ENCODE results near the gene ADAMTS10. TPM values are rescaled to one million over a fixed set of nuclear protein-coding genes. Genes with fewer than 3 reads are reported as not detected.
"Not testable (repeated sequence)": the region's sequence is repeated elsewhere in the genome, so short reads cannot be mapped to it uniquely, and the experiment has no call there.

Gene ADAMTS10
- total and polyA plus RNA-seq, 2 of the 13 experiments (the other 11 are each of a cell fraction or from before 2014, with no cell fraction given): 0.49 to 1.7 TPM

- DNase-seq (ENCODE audit: low spot score): peak; percentile 50
- H3K79me2 ChIP-seq (ENCODE audit: insufficient read depth, low read length); in situ Hi-C loops (cut with HindIII; ENCODE audit: extremely low pct_ligation_motif_present, low pct_unique_long_range_greater_than_20kb); BruUV-seq (replicated peaks); H3K4me1 ChIP-seq (ENCODE audit: insufficient read depth, low read length); H3K36me3 ChIP-seq (replicated peaks in 1 of 2; ENCODE audit: control insufficient read depth in 1 of 2, insufficient read depth in 2 of 2, low read length in 2 of 2); H3K4me3 ChIP-seq (replicated peaks in 1 of 3; ENCODE audit: insufficient read depth in 1 of 3, low read depth in 2 of 3, low read length in 3 of 3); H3K27me3 ChIP-seq (ENCODE audit: control insufficient read depth in 1 of 2, insufficient read depth in 2 of 2, low read length in 2 of 2); H3K9ac ChIP-seq (ENCODE audit: insufficient read depth, low read depth, low read length); H3K27ac ChIP-seq (ENCODE audit: extremely low read length, insufficient read depth, low read length); H3K4me2 ChIP-seq (ENCODE audit: low read depth, low read length); H3K9me3 ChIP-seq (ENCODE audit: low read length); intact Hi-C loops (cut with micrococcal nuclease; ENCODE audit: unreplicated experiment); H2AFZ ChIP-seq (ENCODE audit: low read length); H4K20me1 ChIP-seq (ENCODE audit: insufficient read depth, low read length); FAIRE-seq: not testable (repeated sequence)
- POLR2A ChIA-PET: interaction anchor here (1.0 kb wide), 1 partner anchor 17 kb away, joined by 3 read pairs; no protein-coding TSS in a partner anchor
- ATAC-seq: peak; percentile 69
- peak; percentile 46; the same call in 1 of the 2 replicates for TF ChIP-seq RAD21 (CRISPR knock-in tag; IDR thresholded peaks at IDR 0.05)
- 0 out of 2 replicates have a peak, but pooled peaks have one; percentile 42 for TF ChIP-seq ZMYM3 (CRISPR knock-in tag; IDR thresholded peaks at IDR 0.05)
- 0 out of 2 replicates have a peak, but pooled peaks have one; percentile 17 for TF ChIP-seq ZNF460 (CRISPR knock-in tag; IDR thresholded peaks at IDR 0.05; ENCODE audit: borderline replicate concordance)
- peak; percentile 46 for TF ChIP-seq SMC3 (IDR thresholded peaks at IDR 0.05; ENCODE audit: low read length)
- TF ChIP-seq, protein P1, sequence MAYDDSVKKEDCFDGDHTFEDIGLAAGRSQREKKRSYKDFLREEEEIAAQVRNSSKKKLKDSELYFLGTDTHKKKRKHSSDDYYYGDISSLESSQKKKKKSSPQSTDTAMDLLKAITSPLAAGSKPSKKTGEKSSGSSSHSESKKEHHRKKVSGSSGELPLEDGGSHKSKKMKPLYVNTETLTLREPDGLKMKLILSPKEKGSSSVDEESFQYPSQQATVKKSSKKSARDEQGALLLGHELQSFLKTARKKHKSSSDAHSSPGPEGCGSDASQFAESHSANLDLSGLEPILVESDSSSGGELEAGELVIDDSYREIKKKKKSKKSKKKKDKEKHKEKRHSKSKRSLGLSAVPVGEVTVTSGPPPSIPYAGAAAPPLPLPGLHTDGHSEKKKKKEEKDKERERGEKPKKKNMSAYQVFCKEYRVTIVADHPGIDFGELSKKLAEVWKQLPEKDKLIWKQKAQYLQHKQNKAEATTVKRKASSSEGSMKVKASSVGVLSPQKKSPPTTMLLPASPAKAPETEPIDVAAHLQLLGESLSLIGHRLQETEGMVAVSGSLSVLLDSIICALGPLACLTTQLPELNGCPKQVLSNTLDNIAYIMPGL (CRISPR knock-in tag; IDR thresholded peaks at IDR 0.05; ENCODE audit: borderline replicate concordance in 1 of 2, low read depth in 1 of 2): 0 out of 4 replicates have a peak, but pooled peaks of 1 of the 2 experiments have one; percentile 26
- TF ChIP-seq ZNF362 (CRISPR knock-in tag; IDR thresholded peaks at IDR 0.05; ENCODE audit: borderline replicate concordance): peak; percentile 76
- 0 out of 2 replicates have a peak, but pooled peaks have one; percentile 41 for TF ChIP-seq ZMYM2 (CRISPR knock-in tag; IDR thresholded peaks at IDR 0.05)
- TF ChIP-seq, protein P2, sequence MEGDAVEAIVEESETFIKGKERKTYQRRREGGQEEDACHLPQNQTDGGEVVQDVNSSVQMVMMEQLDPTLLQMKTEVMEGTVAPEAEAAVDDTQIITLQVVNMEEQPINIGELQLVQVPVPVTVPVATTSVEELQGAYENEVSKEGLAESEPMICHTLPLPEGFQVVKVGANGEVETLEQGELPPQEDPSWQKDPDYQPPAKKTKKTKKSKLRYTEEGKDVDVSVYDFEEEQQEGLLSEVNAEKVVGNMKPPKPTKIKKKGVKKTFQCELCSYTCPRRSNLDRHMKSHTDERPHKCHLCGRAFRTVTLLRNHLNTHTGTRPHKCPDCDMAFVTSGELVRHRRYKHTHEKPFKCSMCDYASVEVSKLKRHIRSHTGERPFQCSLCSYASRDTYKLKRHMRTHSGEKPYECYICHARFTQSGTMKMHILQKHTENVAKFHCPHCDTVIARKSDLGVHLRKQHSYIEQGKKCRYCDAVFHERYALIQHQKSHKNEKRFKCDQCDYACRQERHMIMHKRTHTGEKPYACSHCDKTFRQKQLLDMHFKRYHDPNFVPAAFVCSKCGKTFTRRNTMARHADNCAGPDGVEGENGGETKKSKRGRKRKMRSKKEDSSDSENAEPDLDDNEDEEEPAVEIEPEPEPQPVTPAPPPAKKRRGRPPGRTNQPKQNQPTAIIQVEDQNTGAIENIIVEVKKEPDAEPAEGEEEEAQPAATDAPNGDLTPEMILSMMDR (CRISPR knock-in tag; IDR thresholded peaks at IDR 0.05): peak; percentile 64
- TF ChIP-seq, protein P3, sequence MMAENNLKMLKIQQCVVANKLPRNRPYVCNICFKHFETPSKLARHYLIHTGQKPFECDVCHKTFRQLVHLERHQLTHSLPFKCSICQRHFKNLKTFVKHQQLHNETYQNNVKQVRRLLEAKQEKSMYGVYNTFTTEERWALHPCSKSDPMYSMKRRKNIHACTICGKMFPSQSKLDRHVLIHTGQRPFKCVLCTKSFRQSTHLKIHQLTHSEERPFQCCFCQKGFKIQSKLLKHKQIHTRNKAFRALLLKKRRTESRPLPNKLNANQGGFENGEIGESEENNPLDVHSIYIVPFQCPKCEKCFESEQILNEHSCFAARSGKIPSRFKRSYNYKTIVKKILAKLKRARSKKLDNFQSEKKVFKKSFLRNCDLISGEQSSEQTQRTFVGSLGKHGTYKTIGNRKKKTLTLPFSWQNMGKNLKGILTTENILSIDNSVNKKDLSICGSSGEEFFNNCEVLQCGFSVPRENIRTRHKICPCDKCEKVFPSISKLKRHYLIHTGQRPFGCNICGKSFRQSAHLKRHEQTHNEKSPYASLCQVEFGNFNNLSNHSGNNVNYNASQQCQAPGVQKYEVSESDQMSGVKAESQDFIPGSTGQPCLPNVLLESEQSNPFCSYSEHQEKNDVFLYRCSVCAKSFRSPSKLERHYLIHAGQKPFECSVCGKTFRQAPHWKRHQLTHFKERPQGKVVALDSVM (CRISPR knock-in tag; IDR thresholded peaks at IDR 0.05): peak; percentile 96
- TF ChIP-seq STAG1 (CRISPR knock-in tag; IDR thresholded peaks at IDR 0.05): peak; percentile 57
- CTCF ChIA-PET (ENCODE audit: low intra/inter-chr PET ratio, low total read pairs): interaction anchor here (1.3 kb wide), 1 partner anchor 42 kb away, joined by 8 read pairs; no protein-coding TSS in a partner anchor
- 37% methylated on average over 4 of the region's 4 CpGs for whole genome bisulfite sequencing (ENCODE audit: low lambda C conversion rate)
Observed at GRCh38 chr19:8622886-8623285, 12.4 kb upstream of the ADAMTS10 start.

Measured in HepG2 (cell line).